SU-DHL-6 (cell line): ENCODE results near the gene IL21R.

Experiments used
- EZH2phosphoT487 ChIP-seq: fragments of 200-600 bp; sonication (generic), shearing (Covaris generic); conservative IDR thresholded peaks from 2 replicates; pipeline ENCODE4 v1.6.1; 2018; ENCODE audit warnings: mild to moderate bottlenecking, antibody characterized with exemption, low read length, moderate library complexity, mixed read lengths
- TF ChIP-seq, protein P1 (sequence below): fragments of 200-600 bp; sonication (generic); IDR thresholded peaks from one replicate; pipeline ENCODE4 v1.5.1; 2017; ENCODE audit warnings: antibody characterized with exemption, mild to moderate bottlenecking, low read length, moderate library complexity; ENCODE audit not compliant: insufficient read depth, poor library complexity, severe bottlenecking

DNA sequence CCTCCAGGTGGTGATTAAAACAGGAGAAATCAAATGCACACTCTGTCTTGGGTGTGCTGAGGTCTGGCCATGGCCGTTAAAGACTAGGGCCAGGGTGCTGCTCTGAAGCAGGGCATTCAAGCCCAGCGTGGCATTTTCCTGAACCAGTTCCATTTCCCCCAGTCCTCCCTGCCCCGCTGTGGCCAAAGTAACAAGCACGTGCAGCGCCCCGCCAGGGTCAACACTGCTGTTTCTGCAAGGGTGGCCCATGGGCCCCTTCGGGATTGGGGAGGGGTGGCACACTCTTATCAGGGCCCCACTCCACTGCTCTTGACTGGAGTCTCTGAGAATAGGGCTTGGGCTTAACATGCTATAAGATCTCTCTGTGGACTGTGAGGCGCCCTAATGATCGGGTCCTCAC is 72.9 kb downstream of the IL21R start:
- TF ChIP-seq, protein P1, sequence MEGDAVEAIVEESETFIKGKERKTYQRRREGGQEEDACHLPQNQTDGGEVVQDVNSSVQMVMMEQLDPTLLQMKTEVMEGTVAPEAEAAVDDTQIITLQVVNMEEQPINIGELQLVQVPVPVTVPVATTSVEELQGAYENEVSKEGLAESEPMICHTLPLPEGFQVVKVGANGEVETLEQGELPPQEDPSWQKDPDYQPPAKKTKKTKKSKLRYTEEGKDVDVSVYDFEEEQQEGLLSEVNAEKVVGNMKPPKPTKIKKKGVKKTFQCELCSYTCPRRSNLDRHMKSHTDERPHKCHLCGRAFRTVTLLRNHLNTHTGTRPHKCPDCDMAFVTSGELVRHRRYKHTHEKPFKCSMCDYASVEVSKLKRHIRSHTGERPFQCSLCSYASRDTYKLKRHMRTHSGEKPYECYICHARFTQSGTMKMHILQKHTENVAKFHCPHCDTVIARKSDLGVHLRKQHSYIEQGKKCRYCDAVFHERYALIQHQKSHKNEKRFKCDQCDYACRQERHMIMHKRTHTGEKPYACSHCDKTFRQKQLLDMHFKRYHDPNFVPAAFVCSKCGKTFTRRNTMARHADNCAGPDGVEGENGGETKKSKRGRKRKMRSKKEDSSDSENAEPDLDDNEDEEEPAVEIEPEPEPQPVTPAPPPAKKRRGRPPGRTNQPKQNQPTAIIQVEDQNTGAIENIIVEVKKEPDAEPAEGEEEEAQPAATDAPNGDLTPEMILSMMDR, result no peak
- TF ChIP-seq EZH2phosphoT487, result no peak
